B cell (primary cell): ENCODE data around the gene CLCN2. TPM values are rescaled to one million over a fixed set of nuclear protein-coding genes. Genes with fewer than 3 reads are reported as not detected.

ENCODE experiments used
- ATAC-seq: fragments of 200-7000 bp; cut with Tn5 transposase; one replicate; pipeline ENCODE4 v1.10.0; 2021; ENCODE audit warnings: low read depth, mild to moderate bottlenecking, moderate number of reproducible peaks, moderate library complexity
- CTCF ChIA-PET: fragments of 350-600 bp; sonication (Branson Sonifier 250); formaldehyde crosslinking; loops from one replicate; lab custom pipeline; 2021; ENCODE audit warnings: antibody characterized with exemption, inconsistent platforms; lab: Charles Lee
- POLR2A ChIA-PET: fragments of 350-600 bp; sonication (Branson Sonifier 250); formaldehyde crosslinking; loops from one replicate; lab custom pipeline; 2021; ENCODE audit warnings: antibody characterized with exemption; lab: Charles Lee
- DNase-seq: peaks from one replicate; pipeline ENCODE4 v3.0.0; 2013
- H2AFZ ChIP-seq: 2 replicates; pipeline ENCODE4 v1.6.1; 2012; ENCODE audit warnings: mild to moderate bottlenecking, low read depth, low read length; ENCODE audit not compliant: insufficient read depth, poor library complexity, severe bottlenecking
- H3K27ac ChIP-seq, 2 donors: 1 replicate in 1 of 2; 2 replicates in 1 of 2; pipeline ENCODE4 v1.5.1; 2012 to 2013; ENCODE audit warnings: low read length in 2 of 2, mild to moderate bottlenecking in 2 of 2, moderate library complexity in 1 of 2
- H3K27me3 ChIP-seq, 4 experiments: fragments of 200-600 bp in 1 of 4; sonication (generic) in 1 of 4; replicated peaks in 1 of 4; 1 replicate in 2 of 4; 2 replicates in 2 of 4; pipeline versions ENCODE4 v1.6.1 to v1.7.0; 2013 to 2016; ENCODE audit warnings: low read length in 3 of 4, mild to moderate bottlenecking in 2 of 4, mixed read lengths in 1 of 4, moderate library complexity in 1 of 4; ENCODE audit not compliant: insufficient read depth in 4 of 4, control insufficient read depth in 3 of 4; ENCODE audit errors: control extremely low read depth in 1 of 4
- H3K36me3 ChIP-seq, 2 experiments: replicated peaks in 1 of 2; 1 replicate in 1 of 2; 2 replicates in 1 of 2; pipeline versions ENCODE4 v1.6.1 to v1.7.1; 2013; ENCODE audit warnings: low read length in 1 of 2; ENCODE audit not compliant: insufficient read depth in 2 of 2, control insufficient read depth in 1 of 2; ENCODE audit errors: control extremely low read depth in 1 of 2, extremely low read depth in 1 of 2
- H3K4me1 ChIP-seq, 2 donors: fragments of 200-600 bp in 1 of 2; sonication (generic) in 1 of 2; 1 replicate in 1 of 2; 2 replicates in 1 of 2; pipeline versions ENCODE4 v1.5.1 to v1.6.1; 2013 to 2017; ENCODE audit warnings: low read length in 2 of 2; ENCODE audit not compliant: control insufficient read depth in 2 of 2, insufficient read depth in 2 of 2
- H3K4me2 ChIP-seq: replicated peaks from 2 replicates; pipeline ENCODE3; 2012; ENCODE audit warnings: mild to moderate bottlenecking, low read depth, low read length; ENCODE audit not compliant: poor library complexity, severe bottlenecking
- H3K4me3 ChIP-seq, 5 experiments: fragments of 200-600 bp in 1 of 5; sonication (generic) in 1 of 5; 1 replicate in 3 of 5; 2 replicates in 2 of 5; pipeline versions ENCODE4 v1.5.1 to v1.7.0; 2011 to 2016; ENCODE audit warnings: low read length in 4 of 5, mild to moderate bottlenecking in 4 of 5, low read depth in 2 of 5, control low read depth in 1 of 5, moderate library complexity in 1 of 5; ENCODE audit not compliant: insufficient read depth in 1 of 5; ENCODE audit errors: control extremely low read depth in 1 of 5, extremely low read depth in 1 of 5
- H3K79me2 ChIP-seq: fragments of 200-600 bp; sonication (generic); one replicate; pipeline ENCODE4 v1.6.0; 2016; ENCODE audit warnings: low read length; ENCODE audit not compliant: control insufficient read depth, insufficient read depth
- H3K9ac ChIP-seq: fragments of 200-600 bp; sonication (generic); 2 replicates; pipeline ENCODE4 v1.6.1; 2017; ENCODE audit warnings: mild to moderate bottlenecking, low read length, moderate library complexity
- H3K9me3 ChIP-seq, 3 donors: one replicate each; pipeline versions ENCODE4 v1.6.1 to v1.7.1; 2013; ENCODE audit warnings: low read length in 2 of 3; ENCODE audit not compliant: control insufficient read depth in 2 of 3, insufficient read depth in 1 of 3; ENCODE audit errors: control extremely low read depth in 1 of 3
- H4K20me1 ChIP-seq: 2 replicates; pipeline ENCODE4 v1.6.0; 2012; ENCODE audit warnings: mild to moderate bottlenecking, low read length; ENCODE audit not compliant: insufficient read depth, control insufficient read depth, poor library complexity, severe bottlenecking
- H3K27ac Mint-ChIP-seq: one replicate; pipeline ENCODE4 v1.8.0; 2021; ENCODE audit warnings: mixed read lengths
- H3K27me3 Mint-ChIP-seq: one replicate; pipeline ENCODE4 v1.8.0; 2021; ENCODE audit warnings: mixed read lengths
- H3K4me1 Mint-ChIP-seq: one replicate; pipeline ENCODE4 v1.8.0; 2021; ENCODE audit warnings: mixed read lengths
- H3K4me3 Mint-ChIP-seq: one replicate; pipeline ENCODE4 v1.8.0; 2021; ENCODE audit warnings: mixed read lengths
- H3K9me3 Mint-ChIP-seq: one replicate; pipeline ENCODE4 v1.8.0; 2022; ENCODE audit warnings: mixed read lengths; ENCODE audit not compliant: insufficient read depth
- EZH2 ChIP-seq: IDR thresholded peaks from 2 replicates; pipeline ENCODE4 v1.6.1; 2012; ENCODE audit warnings: borderline replicate concordance, low read depth, mild to moderate bottlenecking, moderate library complexity, low read length; ENCODE audit not compliant: insufficient read depth, poor library complexity, severe bottlenecking
- WGBS: methylation state at CpG from one replicate; pipeline ENCODE4 v1.1.5; 2013; ENCODE audit warnings: missing lambda C conversion rate; ENCODE audit not compliant: insufficient coverage; 5-methylcytosine and 5-hydroxymethylcytosine counted together
- intact Hi-C: fragments of 100-400 bp; cut with micrococcal nuclease; formaldehyde crosslinking; loops from one replicate; pipeline ENCODE4 v1.10.0; 2022
- polyA plus RNA-seq: library from polyadenylated mRNA; depleted of rRNA; stranded (reverse); fragments of >200 nt; gene quantifications from 2 replicates; pipeline ENCODE4 v1.2.3, GENCODE V29; 2012
- total RNA-seq, 2 donors: library from RNA; stranded (reverse); fragments of 120-200 nt in 1 of 2; gene quantifications; 1 replicate in 1 of 2; 2 replicates in 1 of 2; pipeline versions ENCODE4 v1.2.3 to v1.2.4, GENCODE V29; 2013 to 2022
- TF ChIP-seq, protein P1 (sequence below): fragments of 200-600 bp; IDR thresholded peaks from one replicate; pipeline ENCODE4 v1.8.0; 2022; ENCODE audit warnings: antibody characterized with exemption, mild to moderate bottlenecking

The CLCN2 gene
- total and polyA plus RNA-seq, 2 donors (not counting 1 experiment from before 2014, with no cell fraction given): 6.1 to 8.1 TPM

DNA sequence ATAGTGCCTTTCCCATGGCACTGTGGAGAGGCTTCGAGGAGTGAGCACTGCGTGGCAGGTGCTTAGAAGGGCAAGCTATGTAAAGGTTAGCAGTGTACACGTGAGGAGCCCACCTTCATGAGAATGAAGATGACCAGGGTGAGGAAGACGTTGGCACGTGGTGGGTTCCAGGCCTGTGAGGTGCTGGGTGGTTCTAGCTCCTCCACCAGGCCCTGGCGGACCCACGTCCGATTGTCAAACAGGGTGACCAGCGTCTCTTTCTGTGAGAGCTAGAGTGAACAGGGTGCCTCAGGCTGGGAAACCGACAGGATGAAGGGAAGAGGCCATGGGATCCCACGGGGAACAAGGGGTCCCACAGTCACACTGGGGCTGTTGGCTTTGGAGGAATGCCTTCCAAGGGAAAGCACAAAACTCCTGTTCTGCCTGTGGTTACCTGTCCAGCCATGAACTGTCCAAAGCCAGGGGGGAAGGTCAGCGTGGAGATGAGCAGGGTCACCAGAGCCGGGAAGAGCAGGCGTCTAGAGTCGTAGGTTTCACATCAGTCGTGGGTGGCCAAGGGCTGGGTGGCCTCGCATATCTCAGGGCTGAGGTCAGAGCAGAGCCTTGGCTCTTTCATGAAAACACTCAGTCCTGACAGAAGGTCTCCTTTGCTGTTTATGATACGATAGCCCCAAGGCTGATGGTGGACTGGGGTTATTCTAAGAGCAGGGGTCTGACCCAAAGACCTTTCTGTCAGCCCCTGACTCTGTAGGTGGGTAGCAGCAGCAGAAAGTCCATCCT is 6.0 kb downstream of the CLCN2 start:
- ATAC-seq (no peak), DNase-seq (no peak)
- no peak overlapping the region for H3K4me3 Mint-ChIP-seq
- Histone ChIP-seq H3K36me3 (no peaks in the 10 kb centered on the region), H3K27me3 (no peaks in the 10 kb centered on the region), H3K9ac (no peak overlapping the region), H3K9me3 (no peaks in the 10 kb centered on the region), H3K4me1 (peaks cover 0 to 8% of the 10 kb centered on the region in 2 donors), H2AFZ (no peak overlapping the region), H4K20me1 (no peaks in the 10 kb centered on the region), H3K4me2 (no peak overlapping the region), H3K4me3 (no peak overlapping the region), H3K79me2 (no peaks in the 10 kb centered on the region), H3K27ac (no peak overlapping the region)
- TF ChIP-seq, protein P1, sequence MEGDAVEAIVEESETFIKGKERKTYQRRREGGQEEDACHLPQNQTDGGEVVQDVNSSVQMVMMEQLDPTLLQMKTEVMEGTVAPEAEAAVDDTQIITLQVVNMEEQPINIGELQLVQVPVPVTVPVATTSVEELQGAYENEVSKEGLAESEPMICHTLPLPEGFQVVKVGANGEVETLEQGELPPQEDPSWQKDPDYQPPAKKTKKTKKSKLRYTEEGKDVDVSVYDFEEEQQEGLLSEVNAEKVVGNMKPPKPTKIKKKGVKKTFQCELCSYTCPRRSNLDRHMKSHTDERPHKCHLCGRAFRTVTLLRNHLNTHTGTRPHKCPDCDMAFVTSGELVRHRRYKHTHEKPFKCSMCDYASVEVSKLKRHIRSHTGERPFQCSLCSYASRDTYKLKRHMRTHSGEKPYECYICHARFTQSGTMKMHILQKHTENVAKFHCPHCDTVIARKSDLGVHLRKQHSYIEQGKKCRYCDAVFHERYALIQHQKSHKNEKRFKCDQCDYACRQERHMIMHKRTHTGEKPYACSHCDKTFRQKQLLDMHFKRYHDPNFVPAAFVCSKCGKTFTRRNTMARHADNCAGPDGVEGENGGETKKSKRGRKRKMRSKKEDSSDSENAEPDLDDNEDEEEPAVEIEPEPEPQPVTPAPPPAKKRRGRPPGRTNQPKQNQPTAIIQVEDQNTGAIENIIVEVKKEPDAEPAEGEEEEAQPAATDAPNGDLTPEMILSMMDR: no peak
- no peak for TF ChIP-seq EZH2
- no peaks in the 10 kb centered on the region for H3K27me3 Mint-ChIP-seq
- H3K9me3 Mint-ChIP-seq: no peaks in the 10 kb centered on the region
- 96% methylated on average over 16 of the region's 18 CpGs for WGBS
- CTCF ChIA-PET: interaction anchor here (2.0 to 5.2 kb wide), 3 partner anchors 16 to 185 kb away, joined by 10 to 76 read pairs (median 20); no protein-coding TSS in a partner anchor
- intact Hi-C loops: no loop called here
- POLR2A ChIA-PET: no interaction called here
- H3K27ac Mint-ChIP-seq: no peak overlapping the region
- no peaks in the 10 kb centered on the region for H3K4me1 Mint-ChIP-seq

DNA sequence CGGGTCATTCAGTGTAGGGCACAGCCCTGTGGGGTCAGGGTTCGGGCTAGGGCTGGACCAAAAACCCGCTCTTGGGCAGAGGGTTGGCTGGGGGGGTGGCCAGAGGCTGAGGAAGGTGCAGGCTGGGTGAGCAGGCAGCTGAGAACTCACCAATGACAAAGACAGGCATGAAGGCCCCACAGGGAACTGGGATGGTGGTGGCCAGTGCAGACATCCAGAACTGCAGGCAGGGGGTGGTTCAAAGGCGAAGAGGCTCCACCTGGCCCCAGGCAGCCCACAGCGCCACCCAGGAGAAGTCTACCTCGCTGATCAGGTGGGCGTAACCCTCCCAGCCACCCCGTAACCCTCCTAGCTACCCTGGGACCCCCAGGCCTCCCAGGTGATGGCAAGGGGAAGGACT is 6.7 kb downstream of the CLCN2 start:
- H3K9me3 ChIP-seq: no peaks in the 10 kb centered on the region
- ATAC-seq (no peak), DNase-seq (no peak)
- peak overlapping the region; percentile 44 for H3K4me2 ChIP-seq
- Mint-ChIP-seq H3K4me3 (no peak overlapping the region), H3K27me3 (no peaks in the 10 kb centered on the region), H3K27ac (no peak overlapping the region), H3K4me1 (no peaks in the 10 kb centered on the region), H3K9me3 (no peaks in the 10 kb centered on the region)
- WGBS: 83% methylated on average over 6 of the region's 8 CpGs
- TF ChIP-seq, protein P1: no peak
- TF ChIP-seq EZH2: no peak
- H3K9ac ChIP-seq: no peak overlapping the region
- intact Hi-C loops: loop anchor here (1.0 kb wide), 1 partner anchor 159 kb away; no protein-coding TSS in a partner anchor
- H3K79me2 ChIP-seq: no peaks in the 10 kb centered on the region
- peaks cover 0 to 8% of the 10 kb centered on the region in 2 donors for H3K4me1 ChIP-seq
- ChIA-PET POLR2A (no interaction called here), CTCF (interaction anchor here (2.0 to 5.2 kb wide), 3 partner anchors 17 to 186 kb away, joined by 10 to 76 read pairs (median 20); no protein-coding TSS in a partner anchor)
- no peaks in the 10 kb centered on the region for H3K36me3 ChIP-seq
- H3K27ac ChIP-seq: no peak overlapping the region
- no peak overlapping the region for H3K4me3 ChIP-seq
- no peak overlapping the region for H2AFZ ChIP-seq
- no peaks in the 10 kb centered on the region for H3K27me3 ChIP-seq
- H4K20me1 ChIP-seq: no peaks in the 10 kb centered on the region
